ENCODE data around the gene PLEKHA7.

PLEKHA7 gene

GRCh38 chr11:16928044-16928443, 86.2 kb downstream of the PLEKHA7 start:
- no peak overlapping the region for H2AFZ ChIP-seq (ENCODE audit: low read depth)
- no peak overlapping the region for H3K4me2 ChIP-seq
- H3K79me2 ChIP-seq (ENCODE audit: insufficient read depth, low read depth): no peaks in the 10 kb centered on the region; the same call in 1 of the 2 replicates
- H3K9ac ChIP-seq: no peak overlapping the region
- TF ChIP-seq, protein P1, sequence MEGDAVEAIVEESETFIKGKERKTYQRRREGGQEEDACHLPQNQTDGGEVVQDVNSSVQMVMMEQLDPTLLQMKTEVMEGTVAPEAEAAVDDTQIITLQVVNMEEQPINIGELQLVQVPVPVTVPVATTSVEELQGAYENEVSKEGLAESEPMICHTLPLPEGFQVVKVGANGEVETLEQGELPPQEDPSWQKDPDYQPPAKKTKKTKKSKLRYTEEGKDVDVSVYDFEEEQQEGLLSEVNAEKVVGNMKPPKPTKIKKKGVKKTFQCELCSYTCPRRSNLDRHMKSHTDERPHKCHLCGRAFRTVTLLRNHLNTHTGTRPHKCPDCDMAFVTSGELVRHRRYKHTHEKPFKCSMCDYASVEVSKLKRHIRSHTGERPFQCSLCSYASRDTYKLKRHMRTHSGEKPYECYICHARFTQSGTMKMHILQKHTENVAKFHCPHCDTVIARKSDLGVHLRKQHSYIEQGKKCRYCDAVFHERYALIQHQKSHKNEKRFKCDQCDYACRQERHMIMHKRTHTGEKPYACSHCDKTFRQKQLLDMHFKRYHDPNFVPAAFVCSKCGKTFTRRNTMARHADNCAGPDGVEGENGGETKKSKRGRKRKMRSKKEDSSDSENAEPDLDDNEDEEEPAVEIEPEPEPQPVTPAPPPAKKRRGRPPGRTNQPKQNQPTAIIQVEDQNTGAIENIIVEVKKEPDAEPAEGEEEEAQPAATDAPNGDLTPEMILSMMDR (conservative IDR thresholded peaks at IDR 0.05; ENCODE audit: low read depth, low read length): no peak
- H3K4me1 ChIP-seq (ENCODE audit: low read depth, poor library complexity, severe bottlenecking): peaks cover 22% of the 10 kb centered on the region
- H3K36me3 ChIP-seq (ENCODE audit: insufficient read depth): no peaks in the 10 kb centered on the region
- H4K20me1 ChIP-seq (ENCODE audit: insufficient read depth): no peaks in the 10 kb centered on the region
- no peak overlapping the region for H3K27ac ChIP-seq
- H3K27me3 ChIP-seq (ENCODE audit: insufficient read depth, low read depth): no peaks in the 10 kb centered on the region
- H3K4me3 ChIP-seq (IDR thresholded peaks at IDR 0.05; ENCODE audit: insufficient read depth, low read depth, low read length): no peak overlapping the region

GRCh38 chr11:16926883-16927626, 87.2 kb downstream of the PLEKHA7 start:
- no peak overlapping the region for H3K4me2 ChIP-seq

GRCh38 chr11:16925561-16926065, 88.6 kb downstream of the PLEKHA7 start:
- Histone ChIP-seq H3K36me3 (ENCODE audit: insufficient read depth) (no peaks in the 10 kb centered on the region), H3K4me3 (IDR thresholded peaks at IDR 0.05; ENCODE audit: insufficient read depth, low read depth, low read length) (no peak overlapping the region), H4K20me1 (ENCODE audit: insufficient read depth) (no peaks in the 10 kb centered on the region), H3K27ac (no peak overlapping the region), H3K27me3 (ENCODE audit: insufficient read depth, low read depth) (no peaks in the 10 kb centered on the region), H3K4me2 (no peak overlapping the region), H2AFZ (ENCODE audit: low read depth) (no peak overlapping the region), H3K4me1 (ENCODE audit: low read depth, poor library complexity, severe bottlenecking) (peaks cover 24% of the 10 kb centered on the region), H3K79me2 (ENCODE audit: insufficient read depth, low read depth) (no peaks in the 10 kb centered on the region; the same call in 1 of the 2 replicates), H3K9ac (no peak overlapping the region)
- TF ChIP-seq, protein P1 (conservative IDR thresholded peaks at IDR 0.05; ENCODE audit: low read depth, low read length): no peak

More at GRCh38 chr11:16926883-16927626, 87.2 kb downstream of the PLEKHA7 start:
- TF ChIP-seq, protein P1 (conservative IDR thresholded peaks at IDR 0.05; ENCODE audit: low read depth, low read length): no peak
- no peaks in the 10 kb centered on the region for H3K27me3 ChIP-seq (ENCODE audit: insufficient read depth, low read depth)
- H3K4me3 ChIP-seq (IDR thresholded peaks at IDR 0.05; ENCODE audit: insufficient read depth, low read depth, low read length): no peak overlapping the region
- H3K36me3 ChIP-seq (ENCODE audit: insufficient read depth): no peaks in the 10 kb centered on the region
- H2AFZ ChIP-seq (ENCODE audit: low read depth): no peak overlapping the region
- peaks cover 24% of the 10 kb centered on the region for H3K4me1 ChIP-seq (ENCODE audit: low read depth, poor library complexity, severe bottlenecking)
- no peak overlapping the region for H3K9ac ChIP-seq
- H3K27ac ChIP-seq: no peak overlapping the region
- no peaks in the 10 kb centered on the region for H4K20me1 ChIP-seq (ENCODE audit: insufficient read depth)
- H3K79me2 ChIP-seq (ENCODE audit: insufficient read depth, low read depth): no peaks in the 10 kb centered on the region; the same call in 1 of the 2 replicates

GRCh38 chr11:16924826-16925560, 89.2 kb downstream of the PLEKHA7 start:
- Histone ChIP-seq H3K4me3 (IDR thresholded peaks at IDR 0.05; ENCODE audit: insufficient read depth, low read depth, low read length) (no peak overlapping the region), H3K27ac (no peak overlapping the region), H3K4me2 (peak overlapping the region; percentile 48; the same call in 1 of the 2 replicates), H3K9ac (no peak overlapping the region), H3K79me2 (ENCODE audit: insufficient read depth, low read depth) (no peaks in the 10 kb centered on the region), H3K36me3 (ENCODE audit: insufficient read depth) (no peaks in the 10 kb centered on the region), H3K4me1 (ENCODE audit: low read depth, poor library complexity, severe bottlenecking) (peaks cover 24% of the 10 kb centered on the region), H2AFZ (ENCODE audit: low read depth) (no peak overlapping the region), H3K27me3 (ENCODE audit: insufficient read depth, low read depth) (no peaks in the 10 kb centered on the region), H4K20me1 (ENCODE audit: insufficient read depth) (no peaks in the 10 kb centered on the region)
- TF ChIP-seq, protein P1 (conservative IDR thresholded peaks at IDR 0.05; ENCODE audit: low read depth, low read length): no peak
